Effector CD8-positive, alpha-beta T cell (primary cell): ENCODE measurements around the gene LHX4.

Source experiments
- DNase-seq: peaks from one replicate; lab custom pipeline; 2025; lab: John Stamatoyannopoulos, UW

Gene LHX4

DNA sequence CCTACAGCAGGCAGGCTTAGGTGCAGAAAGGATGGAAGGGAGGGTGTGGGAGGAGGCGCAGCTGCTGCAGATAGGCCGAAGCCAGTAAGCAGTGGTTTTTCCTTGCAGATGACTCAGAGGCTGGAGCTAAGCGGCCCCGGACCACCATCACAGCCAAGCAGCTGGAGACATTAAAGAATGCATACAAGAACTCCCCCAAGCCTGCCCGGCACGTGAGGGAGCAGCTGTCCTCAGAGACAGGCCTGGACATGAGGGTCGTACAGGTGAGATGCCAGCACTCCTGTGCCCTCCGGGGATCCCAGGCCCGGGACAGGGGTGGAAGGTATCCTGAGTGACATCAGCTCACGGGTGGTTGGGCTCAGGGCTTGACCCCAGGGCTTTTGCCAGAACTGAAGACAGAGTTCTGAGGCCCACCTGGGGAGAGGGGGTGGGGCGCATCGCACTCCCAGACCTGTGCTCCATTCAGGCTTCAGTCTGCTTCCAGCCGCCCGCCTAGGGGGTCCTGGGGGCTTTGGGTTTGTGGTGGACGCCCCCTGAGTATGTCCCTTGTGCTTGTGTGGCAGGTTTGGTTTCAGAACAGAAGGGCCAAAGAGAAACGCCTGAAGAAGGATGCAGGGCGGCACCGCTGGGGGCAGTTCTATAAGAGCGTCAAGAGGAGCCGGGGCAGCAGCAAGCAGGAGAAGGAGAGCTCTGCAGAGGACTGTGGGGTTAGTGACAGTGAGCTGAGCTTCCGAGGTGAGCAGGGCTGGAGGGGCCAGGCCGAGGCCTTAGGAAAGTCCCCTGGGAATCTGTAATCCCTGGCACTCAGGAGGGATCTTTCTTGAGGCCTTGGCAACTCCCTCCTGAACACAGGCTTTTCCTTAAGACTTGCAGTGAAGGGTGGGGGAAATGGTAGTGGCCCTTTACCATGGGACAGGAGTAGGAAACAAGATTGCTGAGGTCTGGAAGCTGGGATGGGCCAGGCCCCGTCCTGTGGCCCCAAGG, 41.5 kb downstream of the LHX4 start:
- DNase-seq, result no peak

DNA sequence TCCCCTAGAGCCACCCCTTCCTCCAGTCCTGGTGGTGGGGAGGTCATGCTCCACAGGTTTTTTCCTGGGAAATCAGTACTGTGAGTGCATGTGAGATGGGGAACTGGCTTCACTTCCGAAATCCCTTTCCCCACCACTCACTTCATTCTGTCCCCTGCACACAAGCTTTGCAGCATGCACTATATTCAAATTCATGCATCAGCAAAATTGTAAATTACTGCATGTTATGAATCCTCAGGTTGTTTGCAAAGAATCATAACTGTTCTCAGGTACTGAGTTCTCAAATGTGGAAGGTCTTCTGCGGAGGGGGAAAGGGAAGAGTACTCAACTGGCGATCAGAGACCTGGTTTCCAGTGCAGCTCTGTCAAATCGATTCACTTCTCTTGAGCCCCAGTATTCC, 42.3 kb downstream of the LHX4 start:
- no peak for DNase-seq

DNA sequence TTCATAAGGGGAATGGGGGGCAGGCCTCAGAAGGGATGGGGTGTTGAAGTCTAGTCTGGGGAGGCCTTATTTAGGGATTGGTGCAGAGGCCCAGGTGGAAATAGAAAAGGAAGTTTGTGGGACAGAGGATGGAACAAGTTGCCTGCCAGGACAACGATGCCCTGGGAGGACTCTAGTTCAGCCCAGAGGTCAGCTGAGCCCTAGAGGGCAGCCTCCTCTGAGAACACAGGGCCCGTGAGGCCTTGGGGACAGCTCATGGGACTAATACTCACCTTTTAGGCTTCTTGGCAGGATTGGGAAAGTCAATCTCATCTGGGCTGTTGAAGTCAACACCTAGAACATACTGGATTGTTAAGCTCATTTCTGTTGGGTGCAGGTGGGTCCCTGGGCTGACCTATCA, 43.0 kb downstream of the LHX4 start:
- no peak for DNase-seq

DNA sequence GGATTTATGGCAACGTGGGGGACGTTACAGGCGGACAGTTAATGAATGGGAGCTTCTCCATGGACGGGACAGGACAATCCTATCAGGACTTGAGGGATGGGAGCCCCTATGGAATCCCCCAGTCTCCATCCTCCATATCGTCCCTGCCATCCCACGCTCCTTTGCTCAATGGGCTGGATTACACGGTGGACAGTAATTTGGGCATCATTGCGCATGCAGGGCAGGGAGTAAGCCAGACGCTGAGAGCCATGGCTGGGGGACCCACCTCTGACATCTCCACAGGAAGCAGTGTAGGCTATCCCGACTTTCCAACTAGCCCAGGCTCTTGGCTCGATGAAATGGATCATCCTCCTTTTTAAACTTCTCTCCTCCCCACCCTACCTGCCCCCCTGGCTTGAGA, 44.2 kb downstream of the LHX4 start:
- DNase-seq, result no peak

DNA sequence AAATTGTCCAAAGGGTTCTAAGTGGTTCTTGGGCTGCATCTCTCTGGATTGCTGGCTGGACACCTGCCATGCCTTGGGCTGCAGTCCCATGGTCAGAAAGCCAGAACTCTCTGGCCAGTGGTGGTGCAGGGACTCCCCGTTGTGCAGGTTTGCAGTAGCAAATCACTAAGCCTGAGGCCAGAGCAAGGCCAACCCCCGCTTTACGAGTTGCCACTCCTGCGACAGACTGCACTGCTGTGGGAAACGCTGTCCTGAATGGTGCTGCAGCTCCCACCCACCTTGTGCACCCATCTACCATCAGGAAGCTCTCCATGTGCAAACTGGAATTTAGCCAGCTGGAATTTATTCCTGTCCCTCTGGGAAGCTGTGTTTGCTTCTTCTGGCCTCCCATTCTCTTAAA, 45.7 kb downstream of the LHX4 start:
- no peak for DNase-seq

DNA sequence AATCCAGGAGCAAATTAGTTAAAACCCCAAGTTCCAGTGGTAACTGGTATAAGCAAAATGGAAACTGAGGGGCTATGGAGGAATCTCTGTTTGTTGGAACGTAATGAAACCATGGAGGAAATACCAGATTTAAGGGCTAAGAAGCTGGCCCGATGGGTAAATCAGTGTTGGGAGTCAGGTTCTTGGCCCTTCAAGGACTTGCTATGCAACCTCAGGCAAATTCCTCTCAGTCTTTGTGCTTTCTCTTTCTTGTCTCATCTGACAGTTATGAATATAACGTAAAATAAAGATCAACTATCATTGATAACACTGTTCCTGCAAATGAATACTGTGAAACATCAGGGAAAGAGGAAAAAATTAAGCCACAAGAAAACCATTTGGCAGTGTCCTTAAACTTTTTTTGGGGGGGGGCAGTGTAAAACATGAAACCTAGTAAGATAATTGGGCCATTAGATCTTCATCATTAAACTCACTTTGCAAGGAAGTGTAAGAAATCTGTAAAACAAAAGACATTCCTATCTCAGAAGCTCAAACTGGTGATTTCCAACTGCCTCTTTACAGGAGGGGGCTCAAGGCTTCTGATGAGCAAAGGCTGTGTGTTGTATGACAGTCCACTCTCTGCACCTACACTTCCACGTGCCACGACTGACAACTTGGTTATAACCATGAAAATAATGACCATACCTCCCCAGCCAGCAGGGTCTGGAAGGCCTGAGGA, 47.6 kb downstream of the LHX4 start:
- no peak for DNase-seq

DNA sequence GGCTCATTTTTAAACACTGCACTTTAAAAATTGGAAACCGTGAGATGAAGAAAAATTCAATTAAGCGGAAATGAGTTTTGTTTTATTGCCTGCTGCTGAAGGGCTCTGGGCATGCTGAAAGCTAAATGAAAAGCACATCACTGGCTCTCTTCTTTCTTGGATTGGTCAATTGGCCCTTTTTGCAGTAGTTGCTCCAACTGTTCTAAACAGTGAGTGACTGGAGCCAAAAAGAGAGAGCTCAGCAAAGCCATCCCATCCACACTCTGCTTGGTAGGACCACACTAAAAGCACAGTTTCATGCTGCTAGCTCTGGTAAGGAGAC, 48.1 kb downstream of the LHX4 start:
- no peak for DNase-seq

DNA sequence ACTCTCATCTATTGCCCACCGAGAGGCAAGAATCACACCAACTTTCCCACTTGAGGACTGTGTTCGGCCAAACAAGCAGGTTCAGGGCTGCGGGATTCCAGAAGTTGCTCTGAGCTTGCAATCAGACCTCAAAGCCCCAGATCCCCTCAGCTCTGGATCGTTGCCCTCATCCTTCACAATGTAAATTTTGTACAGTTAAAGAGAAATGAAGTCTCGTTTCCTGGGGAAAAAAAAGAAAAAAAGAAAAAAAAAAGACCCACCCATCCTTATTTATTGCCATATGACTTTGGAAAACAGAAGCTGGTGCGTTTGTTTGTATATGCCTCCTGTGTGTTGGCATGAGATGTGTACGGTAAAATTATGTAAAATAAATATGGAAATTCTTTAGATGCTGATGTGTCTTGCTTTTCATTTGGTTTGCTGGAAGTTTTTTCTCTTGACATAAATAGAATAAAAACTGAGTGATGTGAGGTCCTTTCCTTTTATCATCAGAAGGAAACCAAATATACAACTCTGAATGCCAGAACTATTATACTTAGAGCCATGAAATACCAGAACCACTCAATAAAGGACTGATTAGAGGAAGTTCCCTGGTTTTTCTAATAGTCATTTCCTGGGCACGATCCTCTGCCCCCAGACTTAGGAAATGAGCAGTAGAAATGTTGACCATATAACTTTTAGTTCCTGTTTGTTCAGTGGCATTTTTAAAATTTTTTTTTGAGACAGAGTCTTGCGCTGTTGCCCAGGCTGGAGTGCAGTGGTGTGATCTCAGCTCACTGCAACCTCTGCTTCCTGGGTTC, 48.7 kb downstream of the LHX4 start:
- DNase-seq, result no peak

DNA sequence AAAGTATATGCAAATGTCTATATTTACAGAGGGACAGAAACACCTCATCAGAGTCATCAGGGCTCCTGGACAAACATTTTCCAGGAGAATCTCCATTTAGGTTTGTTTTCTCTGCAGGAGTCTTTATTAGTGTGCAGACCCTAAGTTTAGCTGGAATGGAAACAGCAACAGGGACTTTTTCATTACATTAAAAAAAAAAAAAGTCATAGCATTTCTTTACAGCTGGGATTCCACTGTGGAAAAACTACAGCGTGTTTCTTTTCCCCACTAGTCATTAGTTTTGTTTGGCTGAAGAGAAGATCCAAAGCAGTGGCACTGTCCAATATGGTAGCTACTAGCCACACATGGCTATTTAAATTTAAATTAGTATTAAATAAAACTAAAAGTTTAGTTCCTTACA, 49.6 kb downstream of the LHX4 start:
- no peak for DNase-seq

DNA sequence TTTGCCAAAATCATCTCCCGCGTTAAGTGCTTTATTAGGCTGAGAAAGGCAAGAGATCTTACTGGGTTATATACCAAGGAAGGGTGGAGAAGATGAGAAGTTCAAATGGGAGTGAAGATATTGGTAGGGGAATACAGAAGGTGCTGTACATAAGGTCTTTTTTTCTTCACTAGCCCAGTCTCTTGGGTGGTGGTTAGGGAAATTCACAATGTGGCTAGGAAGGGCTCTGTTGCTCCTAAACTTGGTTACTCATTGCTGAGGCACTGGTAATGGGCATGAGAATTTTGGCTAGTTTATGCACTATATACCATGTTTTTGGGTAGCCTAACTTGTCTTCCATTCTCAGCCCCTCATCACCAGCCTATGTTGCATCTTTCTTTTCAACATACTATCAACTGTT, 50.6 kb downstream of the LHX4 start:
- DNase-seq, result no peak

DNA sequence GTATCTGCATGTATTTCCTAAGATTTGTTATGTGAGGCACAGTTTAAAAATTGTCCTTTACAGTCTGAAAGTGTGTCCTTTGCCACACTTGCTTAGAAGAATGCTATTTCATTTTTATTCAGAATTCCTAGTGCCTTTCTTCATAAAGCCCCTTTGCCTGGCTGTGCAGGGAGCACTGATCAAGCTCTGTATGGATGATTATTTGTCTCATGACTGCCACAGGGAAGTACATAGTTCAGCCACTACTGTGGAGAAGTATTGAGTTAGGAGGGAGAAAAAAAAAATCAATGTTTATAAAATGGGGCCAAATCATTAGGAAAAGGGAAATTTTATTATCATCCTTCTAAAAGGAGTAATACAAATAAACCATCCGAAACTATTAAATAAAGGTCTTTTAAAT, 51.4 kb downstream of the LHX4 start:
- no peak for DNase-seq

DNA sequence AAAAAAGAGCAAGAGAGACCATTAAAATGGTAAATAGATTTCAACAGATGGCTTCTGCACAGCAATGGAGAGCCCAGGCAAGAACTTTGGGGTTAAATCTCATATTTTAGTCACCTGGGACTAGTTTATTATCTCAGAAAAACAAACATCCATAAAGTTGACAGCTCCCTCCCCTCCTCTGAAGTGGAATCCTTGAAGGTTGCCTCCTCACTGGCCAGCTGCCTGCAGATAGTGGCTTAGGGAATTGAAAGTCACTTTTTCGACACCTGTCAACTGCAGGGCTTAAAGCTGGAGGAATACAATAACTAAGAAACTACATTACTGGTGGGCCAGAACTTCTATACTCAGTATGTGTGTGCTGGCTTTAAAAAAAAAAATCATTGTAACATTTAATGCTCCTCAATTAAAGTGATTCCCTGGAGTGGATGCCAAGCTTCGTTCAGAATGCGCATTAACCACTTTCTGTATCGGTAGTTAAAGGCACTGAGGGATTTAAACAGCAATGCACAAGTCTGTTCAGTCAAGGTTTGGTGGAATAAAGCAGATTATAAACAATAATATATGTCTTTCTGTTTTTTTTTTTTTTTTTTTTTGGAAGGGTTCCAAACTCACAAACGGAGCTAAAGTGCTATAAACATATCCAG, 52.5 kb downstream of the LHX4 start:
- DNase-seq, result no peak

DNA sequence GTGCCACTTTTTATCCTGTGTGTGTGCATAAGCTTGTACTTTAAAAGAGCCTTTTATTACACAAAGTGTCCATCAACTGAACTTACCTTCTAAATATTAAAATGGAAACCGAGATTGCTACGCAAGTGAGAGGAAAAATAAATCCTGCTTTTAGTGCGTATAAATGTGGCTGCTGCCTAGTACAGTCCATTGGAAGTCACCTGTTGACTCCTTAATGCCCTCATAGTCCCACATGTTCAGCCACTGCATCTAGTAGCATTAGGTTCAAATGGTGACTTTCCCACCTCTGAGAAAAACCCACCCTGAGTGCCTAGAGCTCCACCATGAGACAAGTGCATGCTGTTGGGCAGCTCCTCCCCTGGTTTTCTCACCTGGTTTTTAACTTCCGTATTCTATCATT, 53.0 kb downstream of the LHX4 start:
- DNase-seq, result no peak

DNA sequence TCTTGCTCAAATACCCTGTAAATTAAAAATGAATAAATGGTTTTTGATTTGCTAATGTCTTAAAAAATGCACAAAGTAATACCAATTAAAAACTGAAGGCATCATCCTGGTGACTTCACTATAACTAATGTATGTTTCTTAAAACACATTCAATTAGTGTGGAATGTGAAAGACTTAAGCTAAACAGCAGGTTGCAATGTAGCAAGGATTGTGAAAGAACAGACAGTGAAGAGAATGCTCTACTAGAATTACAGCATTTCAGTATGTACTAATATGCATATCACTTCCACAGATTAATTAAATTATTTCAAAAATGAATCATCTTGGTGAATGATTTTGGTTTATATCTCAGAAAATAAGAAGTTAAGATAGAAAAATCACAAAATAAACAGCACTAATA, 56.4 kb downstream of the LHX4 start:
- DNase-seq, result no peak

DNA sequence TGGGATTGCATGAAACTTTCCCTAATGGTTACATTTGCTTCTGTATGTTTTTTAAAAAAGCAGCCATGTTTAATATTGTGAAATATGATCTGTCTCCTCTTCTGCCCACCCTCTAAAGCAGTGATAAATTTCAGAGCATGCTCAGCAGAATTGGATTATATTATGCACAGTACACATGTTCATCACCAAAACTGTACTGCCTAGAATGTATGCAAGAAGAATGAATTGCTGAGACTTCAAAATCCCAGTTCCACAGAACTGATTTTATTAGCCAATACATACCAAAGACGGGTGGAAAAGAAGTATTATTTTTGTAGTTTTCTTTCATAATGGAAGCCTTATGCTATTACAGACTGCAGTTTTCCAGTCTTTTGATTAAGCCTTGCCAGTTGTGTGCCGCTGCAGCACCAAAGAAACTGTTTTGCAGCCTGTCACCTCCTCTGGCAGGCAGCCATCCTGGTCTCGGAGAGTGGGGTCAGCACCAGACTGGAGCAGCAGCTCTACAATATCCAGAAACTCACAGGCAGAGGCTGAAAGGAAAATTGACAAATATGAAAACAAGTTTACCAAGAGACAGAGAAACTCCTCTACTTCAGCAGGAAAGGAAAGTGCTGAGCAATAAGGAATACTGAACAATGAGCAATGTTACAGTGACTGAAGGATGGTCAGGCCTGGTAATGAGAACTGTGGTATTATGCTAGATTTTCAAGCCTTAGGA, 58.1 kb downstream of the LHX4 start:
- no peak for DNase-seq

DNA sequence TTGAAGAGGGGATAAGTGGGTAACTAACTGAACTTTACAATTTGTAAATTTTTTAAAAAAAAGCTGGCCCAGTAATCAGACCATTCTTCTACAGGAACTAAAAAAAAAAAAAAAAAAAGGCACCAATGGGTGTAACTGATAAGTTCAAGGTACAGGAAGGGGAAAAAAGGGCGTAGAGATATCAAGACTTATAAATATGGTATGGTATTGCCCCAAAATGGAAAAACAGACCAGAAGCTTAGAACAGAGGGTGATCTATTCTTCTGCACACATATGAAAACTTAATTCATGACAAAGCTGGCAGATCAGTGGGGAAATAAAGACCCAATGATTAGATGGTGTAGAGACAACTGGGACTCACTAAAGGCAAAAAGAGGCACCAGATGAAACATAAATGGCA, 58.9 kb downstream of the LHX4 start:
- no peak for DNase-seq

DNA sequence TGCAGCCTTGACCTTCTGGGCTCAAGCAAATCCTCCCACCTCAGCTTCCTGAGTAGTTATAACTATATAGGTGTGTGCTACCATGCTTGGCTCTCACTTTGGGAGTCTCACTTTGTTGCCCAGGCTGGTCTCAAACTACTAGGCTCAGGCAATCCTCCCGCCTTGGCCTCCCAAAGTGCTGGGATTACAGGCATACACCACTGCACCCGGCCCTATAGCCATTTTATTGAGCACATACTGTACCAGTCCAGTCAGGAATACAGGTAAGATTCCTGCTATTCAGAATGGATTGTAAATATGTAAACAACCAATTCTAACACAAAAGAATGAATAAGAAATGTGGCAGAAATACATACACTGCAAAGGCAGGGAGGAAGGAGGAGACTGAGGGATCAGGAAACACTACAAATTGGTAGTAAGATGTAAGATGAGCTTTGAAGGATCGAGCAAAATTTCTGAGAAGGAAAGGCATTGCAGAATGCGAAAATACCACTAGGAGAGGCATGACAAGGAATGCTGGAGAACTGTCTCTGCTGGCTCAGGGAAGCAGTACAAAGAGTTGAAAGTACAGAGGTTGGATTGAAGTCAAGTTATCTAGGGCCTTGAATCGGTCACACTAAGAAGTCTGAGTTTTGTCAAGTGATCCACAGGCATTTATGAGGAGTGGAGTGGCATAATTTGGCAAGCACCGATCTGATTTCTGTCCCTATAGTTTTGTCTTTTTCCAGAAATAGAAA, 60.4 kb downstream of the LHX4 start:
- DNase-seq, result no peak

DNA sequence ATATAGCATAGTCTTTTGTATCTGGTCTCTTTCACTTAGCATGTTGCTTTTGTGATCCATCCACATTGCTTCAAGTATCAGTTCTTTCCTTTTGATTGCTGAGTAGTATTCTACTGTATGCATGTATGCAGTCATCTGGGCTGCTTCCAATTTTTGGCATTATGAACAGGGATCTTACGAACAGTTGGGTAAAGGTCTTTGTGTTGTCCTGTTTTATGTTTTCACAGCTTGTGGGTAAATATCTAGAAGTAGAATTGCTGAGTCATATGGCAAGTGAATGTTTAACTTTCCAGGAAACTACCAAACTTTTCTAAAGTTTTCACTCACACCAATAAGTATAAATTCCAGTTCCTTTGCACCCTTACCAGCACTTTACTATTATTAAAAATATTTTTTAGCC, 60.9 kb downstream of the LHX4 start:
- DNase-seq, result no peak

DNA sequence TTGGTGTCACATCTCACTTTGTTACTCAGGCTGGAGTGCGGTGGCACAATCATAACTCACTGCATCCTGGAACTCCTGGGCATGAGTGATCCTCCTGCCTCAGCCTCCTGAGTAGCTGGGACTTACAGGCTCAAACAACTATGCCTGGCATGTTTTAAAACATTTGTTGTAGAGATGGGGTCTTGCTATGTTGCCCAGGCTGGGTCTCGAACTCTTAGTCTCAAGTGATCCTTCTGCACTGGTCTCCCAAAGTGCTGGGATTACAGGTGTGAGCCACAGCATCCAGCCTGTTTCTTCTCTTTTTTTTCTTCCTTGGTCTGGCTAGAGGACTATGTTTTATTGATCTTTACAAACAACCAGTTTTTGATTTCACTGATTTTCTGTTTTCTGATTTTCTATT, 64.6 kb downstream of the LHX4 start:
- no peak for DNase-seq

DNA sequence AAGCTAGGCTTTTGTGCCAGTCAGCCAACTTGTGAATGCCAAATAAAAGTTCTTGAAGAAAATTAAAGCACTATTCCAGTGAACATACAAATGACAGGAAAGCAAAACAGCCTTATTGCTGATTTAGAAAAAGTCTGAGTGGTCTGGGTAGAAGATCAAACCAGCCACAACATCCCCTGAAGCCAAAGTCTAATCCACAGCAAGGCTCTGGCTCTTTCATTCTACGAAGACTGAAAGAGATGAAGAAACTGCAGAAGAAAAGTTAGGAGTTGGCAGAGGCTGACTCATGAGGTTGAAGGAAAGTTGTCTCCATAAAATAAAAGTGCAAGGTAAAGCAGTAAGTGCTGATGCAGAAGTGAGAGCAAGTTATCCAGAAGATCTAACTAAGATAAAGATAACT, 65.9 kb downstream of the LHX4 start:
- DNase-seq, result no peak
